GM18520 (cell line): ENCODE data around the gene TMEM108.

Experiments used
- ATAC-seq: cut with Tn5 transposase; IDR thresholded peaks from one replicate; pipeline ENCODE4 v1.9.1; 2021; ENCODE audit not compliant: unreplicated experiment

The TMEM108 gene

DNA sequence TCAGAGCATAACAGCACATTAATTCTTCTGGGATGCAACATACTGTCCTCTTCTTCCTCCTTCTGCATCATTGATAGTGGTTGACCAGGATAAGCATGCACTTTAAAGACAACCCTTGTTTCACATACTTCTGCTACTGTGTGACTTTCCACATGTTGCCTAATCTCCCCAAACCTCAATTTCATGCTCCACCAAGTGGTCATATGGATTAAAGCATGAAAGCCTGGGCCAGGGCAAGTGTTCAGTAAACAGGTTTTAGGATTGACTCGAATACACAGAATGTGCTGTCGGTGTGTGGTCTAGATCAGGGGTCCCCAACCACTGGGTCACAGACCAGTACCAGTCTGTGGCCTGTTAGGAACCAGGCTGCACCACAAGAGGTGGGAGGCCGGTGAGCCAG, 339.2 kb downstream of the TMEM108 start:
- ATAC-seq = no peak

DNA sequence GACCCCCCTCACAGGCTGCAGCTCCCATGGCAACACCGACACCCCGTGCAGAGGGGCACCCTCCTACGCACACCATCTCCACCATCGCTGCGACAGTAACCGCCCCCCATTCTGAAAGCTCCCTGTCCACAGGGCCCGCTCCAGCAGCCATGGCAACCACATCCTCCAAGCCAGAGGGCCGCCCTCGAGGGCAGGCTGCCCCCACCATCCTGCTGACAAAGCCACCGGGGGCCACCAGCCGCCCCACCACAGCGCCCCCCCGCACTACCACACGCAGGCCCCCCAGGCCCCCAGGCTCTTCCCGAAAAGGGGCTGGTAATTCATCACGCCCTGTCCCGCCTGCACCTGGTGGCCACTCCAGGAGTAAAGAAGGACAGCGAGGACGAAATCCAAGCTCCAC, 341.7 kb downstream of the TMEM108 start:
- no peak for ATAC-seq

DNA sequence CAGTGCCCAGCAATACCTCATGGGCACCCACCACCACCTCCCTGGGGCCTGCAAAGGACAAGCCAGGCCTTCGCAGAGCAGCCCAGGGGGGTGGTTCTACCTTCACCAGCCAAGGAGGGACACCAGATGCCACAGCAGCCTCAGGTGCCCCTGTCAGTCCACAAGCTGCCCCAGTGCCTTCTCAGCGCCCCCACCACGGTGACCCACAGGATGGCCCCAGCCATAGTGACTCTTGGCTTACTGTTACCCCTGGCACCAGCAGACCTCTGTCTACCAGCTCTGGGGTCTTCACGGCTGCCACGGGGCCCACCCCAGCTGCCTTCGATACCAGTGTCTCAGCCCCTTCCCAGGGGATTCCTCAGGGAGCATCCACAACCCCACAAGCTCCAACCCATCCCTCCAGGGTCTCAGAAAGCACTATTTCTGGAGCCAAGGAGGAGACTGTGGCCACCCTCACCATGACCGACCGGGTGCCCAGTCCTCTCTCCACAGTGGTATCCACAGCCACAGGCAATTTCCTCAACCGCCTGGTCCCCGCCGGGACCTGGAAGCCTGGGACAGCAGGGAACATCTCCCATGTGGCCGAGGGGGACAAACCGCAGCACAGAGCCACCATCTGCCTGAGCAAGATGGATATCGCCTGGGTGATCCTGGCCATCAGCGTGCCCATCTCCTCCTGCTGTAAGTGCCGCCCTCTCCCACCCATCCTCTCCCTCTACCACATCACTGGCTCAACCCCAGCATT, 342.5 kb downstream of the TMEM108 start:
- ATAC-seq = no peak

DNA sequence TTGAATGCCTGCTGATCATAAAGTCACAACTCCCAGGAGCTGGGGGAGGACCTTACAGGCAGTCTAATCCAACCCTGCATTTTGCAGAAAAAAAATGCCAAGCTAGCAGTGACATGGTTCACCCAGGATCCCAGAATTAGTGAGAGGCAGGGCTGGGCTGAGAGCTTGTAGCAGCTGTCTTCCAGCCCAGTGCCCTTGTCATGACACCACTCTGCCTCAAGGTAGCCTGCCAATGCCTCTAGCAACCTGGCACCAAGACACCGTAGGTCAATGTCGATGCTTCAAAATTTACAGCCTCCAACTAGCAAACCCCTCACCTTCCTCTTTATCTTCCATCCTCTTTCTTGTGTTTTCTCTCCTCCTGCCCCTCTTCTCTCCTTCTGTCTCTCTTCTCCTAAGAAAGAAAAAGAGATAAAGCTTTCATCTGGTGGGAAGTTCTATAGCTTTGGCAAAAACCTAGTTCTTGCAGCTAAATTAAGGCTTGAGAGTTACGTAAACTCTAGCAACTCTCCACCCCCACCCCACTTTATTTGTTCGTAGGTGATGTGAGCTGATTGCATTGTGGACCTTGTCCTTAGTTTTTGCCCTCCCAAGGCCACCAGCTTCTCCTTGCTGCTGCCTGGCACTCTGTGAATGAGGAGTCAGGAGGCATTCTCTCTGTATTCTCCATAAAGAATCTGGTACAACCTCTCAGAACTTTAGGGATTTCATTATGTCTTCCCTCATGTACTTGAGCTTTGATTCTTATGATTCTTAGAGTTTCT, 343.3 kb downstream of the TMEM108 start:
- ATAC-seq = no peak

DNA sequence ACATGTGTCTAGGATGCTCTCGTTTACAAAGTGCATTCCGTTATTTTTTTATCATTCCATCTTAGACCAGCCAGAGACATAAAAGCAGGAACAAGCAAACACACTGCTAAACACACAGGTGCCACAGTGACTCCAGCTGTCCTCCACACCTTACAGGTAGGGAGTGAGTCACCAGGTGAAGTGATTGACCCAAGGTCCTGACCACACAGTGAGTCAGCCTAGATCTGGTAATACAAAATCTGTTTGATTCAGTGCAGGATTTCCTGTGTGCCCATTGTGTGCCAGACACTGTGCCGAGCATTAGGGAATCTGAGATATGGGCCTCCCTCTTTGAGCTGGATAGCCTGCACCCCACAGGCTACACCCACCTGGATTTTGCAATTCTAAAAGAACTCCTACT, 345.0 kb downstream of the TMEM108 start:
- no peak for ATAC-seq

DNA sequence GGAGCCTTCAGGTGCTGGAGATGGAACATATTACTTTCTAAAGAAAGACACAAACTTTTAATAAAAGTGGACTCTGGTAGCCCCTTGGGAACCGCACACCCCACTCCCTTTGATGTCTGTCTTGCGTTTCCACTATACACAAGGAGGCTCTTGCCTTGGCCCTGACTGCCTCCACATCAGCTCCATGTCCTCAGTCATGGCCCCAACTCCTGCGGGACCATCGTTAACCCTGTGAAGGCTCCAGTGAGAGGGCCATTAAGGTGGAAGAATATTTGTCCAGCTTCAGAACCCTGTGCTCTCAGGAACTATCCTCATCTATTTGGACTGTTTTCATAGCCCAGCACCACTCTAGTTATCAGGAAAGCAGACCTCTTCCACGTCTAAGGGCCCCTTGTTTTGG, 345.6 kb downstream of the TMEM108 start:
- no peak for ATAC-seq

DNA sequence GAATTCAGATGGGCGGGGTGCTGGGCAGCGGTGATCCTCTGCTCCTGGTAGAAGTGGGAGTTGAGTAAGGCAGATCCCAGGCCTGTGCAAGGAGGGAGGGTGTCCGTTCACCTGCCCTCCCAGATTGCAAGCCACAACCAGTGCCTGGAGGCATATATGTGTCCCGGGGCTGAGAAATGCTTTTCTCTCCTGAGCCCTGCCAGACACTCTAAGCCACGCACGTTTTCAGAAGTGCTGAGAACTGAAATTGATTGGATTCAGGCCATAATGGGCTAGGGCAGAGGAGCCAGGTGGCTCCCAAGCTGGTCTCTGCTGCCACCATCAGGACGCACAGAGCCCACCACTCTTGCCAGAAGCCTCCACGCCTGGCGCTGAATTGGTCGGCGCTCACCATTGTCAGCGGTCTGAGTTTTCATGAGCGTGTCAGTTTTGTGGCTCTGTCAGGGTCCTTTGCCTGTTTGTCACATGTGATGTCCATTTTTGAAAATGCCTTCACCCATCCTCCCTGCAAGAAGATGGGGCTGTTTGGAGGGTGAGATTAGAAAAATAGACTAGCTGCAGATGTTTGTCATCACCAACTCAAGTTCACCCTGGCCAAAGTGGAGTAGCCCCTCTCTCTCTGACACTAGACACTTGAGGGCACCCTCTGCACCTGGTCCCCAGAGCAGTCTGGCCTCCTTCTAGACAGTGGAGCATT, 346.3 kb downstream of the TMEM108 start:
- no peak for ATAC-seq

DNA sequence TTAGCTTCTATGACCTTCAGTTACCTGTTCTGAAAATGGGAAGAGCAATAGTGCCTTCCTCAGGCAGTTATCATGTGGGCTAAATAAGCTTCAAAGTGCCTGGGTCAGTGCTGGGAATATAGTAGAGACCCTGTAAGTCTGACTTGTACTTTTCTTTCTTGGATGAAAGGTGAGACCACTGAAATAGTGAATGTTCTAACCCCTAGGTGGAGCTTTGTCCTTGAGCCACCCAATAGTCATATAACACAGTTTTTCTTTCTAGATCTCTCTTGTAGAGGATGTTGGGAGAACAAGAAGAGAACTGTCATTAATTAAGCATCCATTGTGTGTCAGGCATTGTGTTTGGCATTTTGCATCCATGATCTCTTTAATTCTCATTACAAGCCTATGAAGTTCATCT, 348.7 kb downstream of the TMEM108 start:
- no peak for ATAC-seq

DNA sequence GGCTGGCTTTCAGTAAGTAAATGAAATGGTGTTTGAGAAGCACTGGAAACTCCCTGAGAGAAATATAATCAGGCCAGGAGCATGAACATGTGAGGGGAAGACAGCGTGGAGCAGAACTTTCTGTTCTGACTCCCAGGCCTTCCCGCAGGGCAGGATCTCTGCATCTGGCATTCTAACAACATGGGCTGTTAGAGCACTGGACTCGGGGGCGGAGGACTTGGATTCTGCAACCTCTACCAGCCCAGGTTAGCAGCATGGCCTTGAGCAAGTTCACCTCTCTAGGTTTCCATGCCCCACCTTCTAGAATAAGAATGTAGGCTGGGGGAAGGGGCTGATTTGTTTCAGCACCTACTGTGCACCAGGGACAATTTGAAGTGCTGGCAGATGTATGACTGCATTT, 349.1 kb downstream of the TMEM108 start:
- no peak for ATAC-seq

DNA sequence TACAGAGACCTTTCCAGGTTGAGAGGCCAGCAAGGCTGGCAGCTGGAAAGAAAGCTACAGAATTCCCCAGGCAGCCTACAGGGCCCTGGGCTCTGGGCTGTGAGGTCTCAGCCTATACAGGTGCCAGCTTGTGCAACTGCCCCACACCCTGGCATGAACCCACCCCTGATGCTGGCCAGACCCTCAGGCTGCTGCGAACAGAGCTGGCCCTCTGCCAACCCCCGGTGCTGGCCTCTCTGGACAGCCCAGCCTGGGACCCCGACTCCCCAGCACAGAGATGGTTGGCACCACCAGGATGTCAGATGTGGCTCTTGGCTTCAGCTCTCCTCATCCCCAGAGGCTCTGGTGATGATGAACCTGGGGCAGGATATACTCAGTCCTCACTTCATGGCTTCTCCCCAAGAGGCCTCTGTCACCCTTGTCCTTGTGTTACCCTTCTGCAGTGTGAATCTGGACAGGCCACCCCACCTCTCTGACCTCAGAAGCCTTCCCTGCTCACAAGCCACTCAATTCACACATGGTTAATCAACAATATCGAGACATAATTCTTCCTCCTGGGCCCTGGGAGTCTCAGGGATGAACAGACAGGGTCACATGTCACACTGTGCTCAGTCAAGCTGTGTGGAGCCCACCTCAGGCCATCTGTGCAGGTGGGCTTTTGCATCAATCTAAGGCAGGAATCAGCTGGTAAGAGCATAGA, 350.7 kb downstream of the TMEM108 start:
- ATAC-seq = no peak

DNA sequence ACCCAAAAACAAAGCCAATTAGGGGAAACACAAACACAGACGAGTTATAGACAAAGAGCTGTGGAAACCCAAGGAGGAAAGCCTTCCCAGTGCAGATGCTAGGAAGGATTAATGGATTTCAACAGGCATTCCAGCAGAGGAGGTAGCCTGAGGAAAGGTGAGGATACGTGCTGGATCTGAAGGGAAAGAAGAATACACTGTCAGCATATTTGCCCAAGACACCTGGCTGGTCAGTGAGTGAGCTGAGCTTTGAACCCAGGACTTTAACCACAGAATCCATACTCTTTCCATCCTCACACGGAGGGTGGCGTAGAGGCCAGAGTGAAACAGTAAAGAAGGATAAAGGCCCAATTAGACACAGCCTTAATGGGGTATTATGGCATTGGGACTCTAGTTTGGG, 352.5 kb downstream of the TMEM108 start:
- ATAC-seq = no peak

DNA sequence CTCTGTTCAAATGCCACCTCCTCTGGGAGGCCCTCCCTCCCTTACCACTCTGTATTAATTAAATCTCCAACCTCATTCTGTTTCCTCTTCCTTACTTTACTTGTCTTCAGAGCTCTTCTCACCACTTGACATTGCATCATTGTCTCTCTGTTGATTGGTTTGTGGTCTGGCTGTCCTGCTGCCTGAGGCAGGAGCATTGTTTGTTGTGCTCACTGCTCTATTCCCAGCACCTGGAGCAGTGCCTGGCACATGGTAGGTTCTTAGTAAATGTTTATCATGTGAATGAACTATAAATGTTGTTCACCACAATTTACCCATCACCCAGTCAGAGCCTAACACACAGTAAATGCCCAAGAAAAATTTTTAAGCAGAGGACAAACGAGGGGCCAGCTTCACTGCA, 355.0 kb downstream of the TMEM108 start:
- no peak for ATAC-seq

DNA sequence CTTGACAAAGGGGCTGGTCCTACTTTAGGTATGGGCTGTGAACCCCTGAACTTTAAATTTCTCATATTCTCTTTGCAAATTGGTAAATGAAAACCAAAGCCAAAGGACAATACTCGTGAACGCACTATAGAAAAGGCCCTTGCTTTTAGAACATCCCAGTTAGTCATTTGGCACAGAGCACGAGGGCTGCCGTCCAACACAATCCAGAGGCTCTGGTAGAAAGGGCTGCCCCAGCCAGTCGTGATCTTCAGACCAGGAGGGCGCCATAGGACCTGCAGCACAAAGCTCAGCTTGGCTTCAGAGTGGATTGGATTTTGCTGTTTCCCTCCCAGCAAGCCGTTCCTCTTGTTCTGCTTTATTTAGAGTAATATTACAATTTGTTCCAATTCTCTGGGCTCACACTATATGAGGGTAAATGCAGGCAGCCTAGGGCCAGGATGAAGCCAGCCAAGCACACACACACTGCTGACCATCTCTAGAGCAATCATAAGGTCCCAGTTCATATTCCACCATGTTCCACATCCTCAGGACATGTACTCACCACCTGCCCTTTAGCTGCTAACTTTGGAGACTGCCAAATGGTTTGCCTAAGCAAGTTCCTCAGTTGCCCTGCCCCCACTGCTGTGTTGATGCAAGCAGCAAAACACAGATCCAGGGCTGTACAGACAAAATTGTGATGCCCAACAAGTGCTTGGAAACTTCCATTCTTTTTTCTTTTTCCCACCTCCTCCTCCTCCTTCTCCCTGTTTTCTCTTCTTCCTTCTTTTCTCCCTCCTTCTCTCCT, 355.7 kb downstream of the TMEM108 start:
- no peak for ATAC-seq

DNA sequence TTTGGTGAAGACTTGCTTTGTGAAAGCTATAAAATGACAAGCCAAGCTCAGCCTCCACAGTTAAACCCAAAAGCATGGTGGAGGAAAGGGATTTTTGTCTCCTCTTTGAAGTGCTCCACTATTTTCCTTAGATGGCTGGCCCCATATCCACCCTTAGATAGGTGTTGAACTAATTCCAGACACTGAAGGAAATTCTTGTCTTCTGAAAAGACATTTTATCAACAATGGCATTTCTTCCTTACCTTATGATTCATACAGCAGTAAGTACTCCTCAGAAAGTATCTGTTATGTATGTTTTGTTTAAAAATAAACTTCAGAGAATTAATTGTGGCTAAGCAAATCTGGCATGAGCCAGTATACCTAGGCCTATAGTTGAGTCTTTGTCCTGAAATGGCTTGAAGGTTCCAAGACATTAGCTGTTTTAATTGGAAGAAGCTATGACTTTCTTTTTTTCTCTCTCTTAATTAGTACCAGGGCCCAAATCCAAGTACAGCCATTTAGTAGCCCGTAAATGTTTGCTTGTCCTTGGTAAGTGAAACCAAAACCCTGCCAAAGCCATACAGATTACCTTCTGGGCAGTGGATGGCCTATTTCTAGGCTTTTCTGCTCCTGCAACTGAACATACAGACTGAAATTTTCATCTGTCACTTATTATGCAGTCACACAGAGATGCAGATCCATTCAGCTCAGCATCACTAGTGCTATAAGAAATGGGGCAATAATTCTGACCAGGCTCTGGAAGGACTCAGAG, 356.5 kb downstream of the TMEM108 start:
- no peak for ATAC-seq

DNA sequence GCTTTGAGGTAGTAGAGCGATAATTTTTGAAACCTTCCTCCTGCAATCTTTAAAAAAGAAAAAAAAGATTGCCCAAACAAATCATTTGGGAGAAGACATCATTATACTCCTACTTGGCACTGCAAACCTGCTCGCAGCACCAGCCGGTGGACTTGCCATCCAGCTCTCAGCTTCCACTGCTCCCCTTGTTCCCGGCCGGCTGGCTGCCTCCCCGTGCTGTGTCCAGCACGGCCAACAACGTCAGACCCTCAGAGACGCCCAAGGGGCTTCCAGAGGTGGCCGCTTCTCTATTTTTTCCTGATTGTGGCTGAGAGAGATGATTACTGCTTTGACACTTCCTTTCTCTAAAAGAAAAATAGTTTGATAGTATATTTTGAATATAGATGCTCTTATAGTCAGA, 358.7 kb downstream of the TMEM108 start:
- ATAC-seq = no peak

DNA sequence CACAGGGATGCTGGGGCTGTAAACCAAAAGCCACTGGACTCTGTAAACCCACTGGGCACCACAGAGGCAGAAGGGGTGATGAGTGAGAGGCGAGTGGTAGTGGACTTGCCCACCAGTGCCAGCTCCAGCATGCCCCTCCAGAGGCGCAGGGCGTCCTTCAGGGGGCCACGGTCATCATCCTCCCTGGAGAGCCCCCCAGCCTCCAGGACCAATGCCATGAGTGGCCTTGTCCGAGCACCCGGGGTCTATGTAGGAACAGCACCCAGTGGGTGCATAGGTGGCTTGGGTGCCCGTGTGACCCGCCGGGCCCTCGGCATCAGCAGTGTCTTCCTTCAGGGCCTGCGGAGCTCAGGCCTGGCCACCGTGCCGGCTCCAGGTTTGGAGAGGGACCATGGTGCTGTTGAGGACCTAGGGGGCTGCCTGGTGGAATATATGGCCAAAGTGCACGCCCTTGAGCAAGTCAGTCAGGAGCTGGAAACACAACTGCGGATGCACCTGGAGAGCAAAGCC, 361.9 kb downstream of the TMEM108 start, which contains the start of gene BFSP2:
TSS of gene BFSP2 (plus strand) at position 51 of the 510 bp plus-strand sequence. CDS start at position 79, 28 bp downstream.
- no peak for ATAC-seq

DNA sequence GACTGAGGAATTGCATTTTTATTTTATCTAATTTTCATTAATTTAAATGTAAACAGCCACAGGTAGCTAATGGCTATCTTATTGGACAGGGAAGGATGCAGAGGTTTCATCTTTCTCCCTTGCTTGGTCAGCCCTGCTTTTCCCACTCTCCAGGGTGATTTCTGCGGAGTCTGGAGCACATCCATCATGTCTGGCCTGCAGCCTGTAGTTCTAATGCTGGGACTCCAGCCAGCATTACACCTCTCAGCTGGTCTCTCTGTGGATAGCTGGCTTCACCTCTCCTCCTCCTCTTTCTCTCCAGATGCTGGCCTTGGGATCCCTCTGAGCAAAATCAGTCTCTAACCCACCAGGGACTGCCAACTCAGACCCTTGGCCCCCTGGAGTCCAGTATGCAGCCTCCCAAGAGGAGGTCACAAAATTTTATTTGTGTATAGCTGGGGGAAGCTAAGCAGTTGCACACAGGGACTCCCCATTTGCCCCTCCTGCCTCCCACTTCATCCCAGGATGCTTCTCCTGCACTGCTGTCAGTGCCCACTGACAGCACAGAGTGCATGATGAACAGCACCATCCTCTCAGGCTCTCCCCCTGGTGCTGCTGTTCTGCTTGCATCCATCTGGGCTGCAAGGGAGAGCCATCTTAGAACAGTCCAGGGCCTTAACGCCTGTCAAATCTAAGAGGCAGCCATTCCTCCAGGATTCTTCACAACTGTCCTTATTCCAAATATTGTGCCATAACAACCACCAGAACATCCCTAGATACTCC, 363.4 kb downstream of the TMEM108 start:
- ATAC-seq = no peak

DNA sequence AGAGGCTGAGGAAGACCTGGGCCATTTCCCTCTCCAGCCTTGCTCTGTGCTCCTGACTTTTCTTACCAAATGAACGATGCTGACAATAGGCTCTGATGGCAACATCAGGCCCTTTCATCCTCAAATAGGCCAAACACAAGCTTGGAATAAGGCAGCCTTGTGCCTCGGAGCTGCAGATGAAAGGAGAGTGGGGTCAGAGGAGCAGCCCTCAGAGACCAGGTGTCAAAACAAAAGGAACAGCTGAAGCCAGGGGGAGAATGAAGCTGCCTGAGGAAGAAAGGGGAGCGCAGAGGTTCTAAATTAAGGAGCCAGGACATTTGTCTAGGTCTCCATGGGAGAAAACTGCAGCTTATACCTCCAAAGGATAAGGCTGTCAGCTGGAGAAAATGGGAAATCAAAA, 366.7 kb downstream of the TMEM108 start:
- ATAC-seq = no peak

DNA sequence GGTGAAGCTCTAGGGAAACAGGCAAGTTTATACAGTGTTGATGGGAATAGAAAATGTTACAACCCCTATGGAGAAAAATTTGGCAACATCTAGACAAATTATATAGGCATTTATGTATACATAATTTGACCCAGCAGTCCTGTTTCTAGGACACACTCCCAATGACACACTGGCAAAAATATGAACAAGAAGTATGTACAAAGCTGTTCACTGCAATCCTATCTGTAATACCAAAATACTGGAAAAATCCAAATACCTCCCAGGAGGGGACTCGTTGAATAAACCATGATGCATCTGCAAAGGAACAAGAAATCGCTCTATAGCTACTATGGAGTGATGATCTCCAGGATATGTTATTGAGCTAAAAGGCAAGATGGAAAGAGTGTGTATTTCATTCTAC, 370.2 kb downstream of the TMEM108 start:
- ATAC-seq = no peak
